GM04504 (cell line): ENCODE results near the gene TACR2.

ENCODE experiments used
- DNase-seq: peaks from one replicate; pipeline ENCODE4 v3.0.0-alpha.2; 2012; ENCODE audit warnings: low read depth

The TACR2 gene

DNA sequence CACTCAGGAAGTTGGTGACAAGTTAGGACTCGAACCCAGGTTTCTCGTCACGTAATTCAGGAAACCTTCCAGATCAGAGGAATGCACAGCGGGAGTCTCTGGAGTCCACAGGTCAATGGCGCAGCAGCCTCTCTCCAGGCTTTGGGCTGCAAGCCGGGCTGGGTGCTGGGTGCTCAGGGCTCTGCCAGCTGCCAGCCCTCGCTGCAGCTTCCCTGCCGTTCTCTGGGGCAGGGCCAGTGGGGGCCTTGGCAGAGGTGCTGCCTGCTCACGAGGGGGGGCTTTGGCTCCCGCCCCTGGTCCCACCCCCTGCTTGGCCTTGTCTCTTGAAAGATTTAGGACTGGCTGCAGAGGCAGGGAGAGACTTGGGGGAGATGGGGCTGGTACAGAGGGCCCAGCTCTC lies at the start of gene TACR2:
Gene TACR2 (minus strand): TSS at position 224 of the 400 bp plus-strand sequence. CDS start 595 bp downstream, outside the sequence.
- DNase-seq: no peak

DNA sequence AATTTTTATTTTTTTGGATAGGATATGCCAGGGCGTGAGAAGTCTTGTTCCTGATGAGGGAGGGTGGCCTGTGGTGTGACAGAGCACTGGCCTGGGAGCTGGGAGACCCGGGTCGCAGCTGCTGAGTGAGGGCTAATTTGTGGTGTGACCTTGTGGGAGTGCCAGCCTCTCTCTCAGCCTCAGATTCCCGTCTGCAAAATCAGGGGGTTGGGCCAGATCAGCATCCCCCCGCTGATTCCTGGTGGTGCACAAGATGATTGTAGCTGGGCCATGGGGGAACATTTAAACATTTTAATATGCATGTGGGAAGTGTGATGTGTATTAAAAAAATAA lies 49.4 kb upstream of the TACR2 start:
- DNase-seq: no peak

DNA sequence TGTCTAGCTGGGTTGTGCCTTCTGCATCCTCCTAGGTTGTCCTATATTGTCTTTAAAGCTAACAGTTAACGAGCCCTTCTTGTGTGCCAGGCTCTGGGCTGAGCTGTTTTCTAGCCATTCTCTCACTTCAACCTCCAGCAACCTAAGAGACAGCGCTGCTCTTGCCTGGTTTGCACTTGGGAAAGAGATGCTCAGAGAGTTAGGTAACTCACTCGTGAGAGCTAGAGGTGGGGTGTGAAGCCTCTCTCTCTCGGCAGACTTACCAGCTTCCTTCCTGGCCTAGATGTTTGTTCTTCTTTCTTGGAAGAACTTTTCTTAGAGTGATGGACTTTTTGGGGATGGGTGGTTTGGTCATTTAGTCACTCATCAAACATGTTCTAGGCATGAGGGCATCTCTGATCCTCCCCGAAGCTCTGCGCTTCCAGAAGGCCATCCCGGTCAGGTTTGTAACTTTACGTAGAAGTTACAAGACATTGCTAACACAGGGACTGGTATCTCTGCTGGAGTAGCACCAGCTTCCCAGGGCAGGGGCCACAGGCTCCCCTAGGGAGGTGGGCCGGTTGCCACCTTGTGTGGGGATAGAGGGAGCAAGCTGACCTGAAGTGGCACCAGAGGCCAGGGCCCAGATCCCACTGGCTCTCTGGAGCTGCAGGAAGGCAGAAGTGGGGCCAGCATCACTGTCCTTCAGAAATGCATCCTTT lies 48.9 kb upstream of the TACR2 start:
- DNase-seq: no peak

DNA sequence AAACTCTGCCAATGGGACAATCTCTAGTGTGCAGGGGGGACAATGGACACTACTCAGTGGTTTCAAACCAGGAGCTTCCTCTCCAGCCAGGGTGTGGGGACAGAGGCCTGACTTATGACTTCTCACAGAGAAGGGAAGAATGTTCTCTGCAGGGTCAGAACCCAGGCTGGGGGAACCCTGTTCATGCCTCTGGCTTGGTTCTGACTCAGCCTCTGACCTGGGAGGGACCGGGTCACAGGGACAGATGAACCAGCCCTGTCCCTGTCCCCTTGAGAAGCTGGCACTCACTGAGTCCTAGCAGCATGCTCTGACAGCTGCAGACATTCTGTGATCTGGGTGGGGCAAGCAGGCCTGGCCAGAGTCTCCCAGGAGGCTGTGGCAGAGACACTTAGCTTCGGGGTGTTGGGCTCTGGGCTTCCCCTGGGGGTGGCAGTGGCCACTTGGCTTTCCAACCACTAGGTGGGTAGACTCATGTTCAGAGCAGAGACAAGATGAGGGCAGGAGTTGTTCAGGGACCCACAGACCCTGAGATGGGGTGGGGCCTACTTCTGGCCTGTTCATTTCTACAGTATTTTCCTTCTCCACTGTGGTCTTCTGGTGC lies 48.2 kb upstream of the TACR2 start:
- no peak for DNase-seq

DNA sequence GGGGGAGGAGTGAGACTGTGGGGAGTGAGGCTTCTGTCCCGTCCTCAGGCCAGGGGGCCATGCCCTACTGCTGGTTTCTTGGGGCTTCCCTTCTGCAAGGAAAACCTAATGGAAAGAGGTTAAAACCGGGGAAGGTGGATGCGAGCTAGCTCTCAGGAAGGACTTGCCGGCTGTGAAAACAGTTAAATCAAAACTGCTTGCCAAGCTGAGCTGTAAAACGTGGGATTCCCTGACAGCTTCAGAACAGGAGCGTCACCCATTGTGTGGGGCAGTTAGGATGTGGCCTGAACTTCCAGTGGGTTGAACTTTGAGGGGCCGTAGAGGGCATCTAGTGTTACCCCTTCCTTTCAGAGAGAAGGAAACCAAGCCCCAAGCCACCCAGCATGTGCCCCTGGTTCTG lies 47.7 kb upstream of the TACR2 start:
- DNase-seq: no peak

DNA sequence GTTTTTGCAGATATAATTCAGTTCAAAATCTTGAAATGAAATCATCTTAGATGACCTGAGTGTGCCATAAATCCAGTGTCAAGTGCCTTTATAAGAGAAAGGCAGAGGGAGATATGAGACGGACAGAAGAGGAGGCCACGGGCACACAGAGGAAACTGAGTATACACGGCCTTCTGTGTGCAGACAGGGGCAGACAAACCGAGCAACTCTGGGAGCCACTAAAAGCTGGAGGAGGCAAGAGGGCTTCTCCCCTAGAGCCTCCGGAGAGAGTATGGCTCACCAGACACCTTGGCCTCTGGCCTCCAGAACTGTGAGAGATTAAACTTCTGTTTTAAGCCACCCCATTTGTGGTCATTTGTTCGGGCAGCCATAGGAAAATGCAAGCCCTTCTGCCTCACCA lies 47.2 kb upstream of the TACR2 start:
- DNase-seq: no peak

DNA sequence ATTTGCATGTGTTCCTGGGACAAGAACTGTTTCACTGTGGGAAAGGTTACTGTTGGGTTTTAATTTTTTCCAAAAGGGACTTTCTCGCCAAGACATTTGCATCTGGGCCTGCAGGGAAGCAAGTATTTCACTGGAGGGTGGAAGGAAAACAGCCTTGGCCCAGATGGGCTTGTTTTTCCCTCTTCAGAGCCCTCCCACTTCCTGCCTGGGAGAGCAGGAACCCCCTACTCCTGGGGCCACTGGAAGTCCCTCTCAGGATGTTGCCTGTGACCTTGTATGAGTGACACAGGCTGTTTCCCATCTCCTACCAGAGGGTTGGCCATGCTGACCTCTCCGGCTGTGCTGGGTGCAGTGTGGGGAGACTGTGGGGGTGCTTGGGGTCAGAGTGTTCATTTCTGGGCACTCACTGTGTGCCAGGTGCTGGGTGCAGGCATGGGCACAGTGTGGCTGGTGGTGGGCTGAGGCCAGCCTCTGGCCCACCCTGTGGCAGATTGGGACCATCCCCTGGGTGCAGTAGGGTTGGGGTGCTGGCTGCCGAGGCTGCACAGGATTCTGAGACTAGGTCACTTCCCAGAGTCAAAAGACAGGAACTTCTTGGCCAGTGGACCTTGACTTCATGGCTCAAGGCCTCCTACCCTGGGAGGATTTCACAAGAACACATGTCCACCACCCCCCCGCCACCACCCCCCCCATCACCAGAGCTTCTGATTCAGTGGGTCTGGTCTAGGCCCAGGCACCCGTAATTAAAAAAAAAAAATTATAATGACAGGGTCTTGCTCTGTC lies 44.7 kb upstream of the TACR2 start:
- no peak for DNase-seq

DNA sequence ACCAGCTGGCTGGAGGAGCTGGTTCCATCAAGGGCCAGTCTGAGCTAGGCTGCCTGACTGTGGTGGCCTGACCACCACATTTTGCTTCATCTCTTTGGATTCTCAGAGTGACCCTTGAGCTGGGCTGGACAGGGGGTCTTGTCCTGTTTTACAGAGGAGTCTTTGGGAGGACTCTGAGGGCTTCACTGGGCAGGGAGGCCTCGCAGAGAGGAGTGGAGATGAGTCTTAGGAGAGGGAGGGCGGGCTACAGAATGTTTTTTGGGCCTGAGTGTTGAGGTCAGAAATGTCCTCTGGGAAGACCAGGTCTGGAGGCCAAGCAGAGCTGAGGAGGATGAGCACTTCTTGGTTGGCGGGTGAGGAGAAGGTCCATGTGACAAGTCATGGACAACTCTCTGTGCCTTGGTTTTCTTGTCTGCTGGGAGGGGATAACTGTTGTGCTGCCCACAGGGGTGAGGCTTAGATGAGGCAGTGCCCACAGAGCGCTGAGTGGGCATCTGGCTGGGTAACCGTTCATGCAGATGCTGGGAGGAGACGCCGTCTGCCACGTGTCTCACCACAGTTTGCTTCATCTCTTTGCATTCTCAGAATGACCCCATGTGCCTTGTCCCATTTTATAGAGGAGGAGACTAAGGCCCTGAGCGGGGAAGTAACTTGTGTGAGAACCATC lies 44.0 kb upstream of the TACR2 start:
- DNase-seq: no peak

DNA sequence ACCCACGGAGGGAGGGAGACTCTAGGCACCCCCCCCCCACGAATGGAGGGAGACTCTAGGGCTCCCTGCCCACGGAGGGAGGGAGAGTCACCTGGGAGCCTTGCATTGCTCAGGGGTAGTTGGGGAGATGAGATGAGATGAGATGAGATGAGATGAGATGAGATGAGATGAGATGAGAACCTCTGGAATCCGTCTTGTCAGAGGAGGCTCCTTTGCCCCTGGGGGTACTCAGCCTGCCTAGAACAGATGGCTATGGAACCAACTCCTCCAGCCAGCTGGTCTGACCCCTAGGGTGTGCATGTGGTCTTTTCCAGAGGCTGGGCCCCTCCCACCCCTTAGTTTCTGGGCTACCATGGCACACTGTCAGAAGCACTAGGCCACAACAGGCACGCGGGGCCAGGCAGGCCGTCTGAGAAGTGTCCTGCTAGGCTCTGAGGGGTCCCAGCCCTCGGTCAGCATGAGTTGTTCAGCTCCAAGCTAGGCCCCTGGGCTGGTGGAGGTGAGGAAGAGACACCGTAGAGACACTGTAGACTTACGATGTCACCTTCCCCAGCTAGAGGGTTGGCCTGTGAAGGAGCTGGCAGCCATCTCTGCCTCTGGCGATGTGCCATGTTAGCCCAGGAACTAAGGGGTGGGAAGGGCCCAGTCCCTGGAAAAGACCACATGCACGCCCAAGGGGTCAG lies 43.3 kb upstream of the TACR2 start:
- DNase-seq: no peak

DNA sequence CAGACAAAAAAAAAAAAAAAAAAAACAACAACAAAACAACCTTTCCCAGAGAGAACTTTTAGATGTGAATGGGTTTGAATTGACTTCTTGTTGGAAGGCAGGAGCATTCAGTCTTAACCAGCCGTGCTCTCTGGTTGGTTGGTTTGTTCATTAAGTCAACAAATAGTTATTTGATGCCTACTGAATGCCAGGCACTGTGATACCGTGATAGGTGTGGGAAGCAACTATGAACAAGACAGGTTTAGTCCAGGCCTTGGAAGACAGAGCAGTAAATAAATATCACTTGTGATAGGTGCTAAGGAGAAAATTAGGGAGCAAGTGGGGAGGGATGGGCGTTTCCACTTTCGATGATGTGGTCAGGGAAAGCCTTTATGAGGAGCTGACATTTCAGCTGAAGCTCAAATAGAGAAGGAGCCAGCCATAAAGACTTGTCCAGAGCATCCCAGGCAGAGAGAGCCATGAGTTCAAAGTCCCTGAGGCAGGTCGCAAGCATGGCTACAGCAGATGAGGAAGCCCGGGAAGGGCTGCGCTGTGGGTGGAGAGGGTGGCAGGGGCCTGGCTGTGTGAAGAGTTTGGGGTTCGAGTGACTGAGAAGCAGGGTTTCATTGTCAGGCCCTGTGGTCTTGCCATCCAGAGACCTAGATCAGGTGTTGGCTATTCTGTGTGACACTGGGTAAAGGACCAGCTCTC lies 42.5 kb upstream of the TACR2 start:
- no peak for DNase-seq

DNA sequence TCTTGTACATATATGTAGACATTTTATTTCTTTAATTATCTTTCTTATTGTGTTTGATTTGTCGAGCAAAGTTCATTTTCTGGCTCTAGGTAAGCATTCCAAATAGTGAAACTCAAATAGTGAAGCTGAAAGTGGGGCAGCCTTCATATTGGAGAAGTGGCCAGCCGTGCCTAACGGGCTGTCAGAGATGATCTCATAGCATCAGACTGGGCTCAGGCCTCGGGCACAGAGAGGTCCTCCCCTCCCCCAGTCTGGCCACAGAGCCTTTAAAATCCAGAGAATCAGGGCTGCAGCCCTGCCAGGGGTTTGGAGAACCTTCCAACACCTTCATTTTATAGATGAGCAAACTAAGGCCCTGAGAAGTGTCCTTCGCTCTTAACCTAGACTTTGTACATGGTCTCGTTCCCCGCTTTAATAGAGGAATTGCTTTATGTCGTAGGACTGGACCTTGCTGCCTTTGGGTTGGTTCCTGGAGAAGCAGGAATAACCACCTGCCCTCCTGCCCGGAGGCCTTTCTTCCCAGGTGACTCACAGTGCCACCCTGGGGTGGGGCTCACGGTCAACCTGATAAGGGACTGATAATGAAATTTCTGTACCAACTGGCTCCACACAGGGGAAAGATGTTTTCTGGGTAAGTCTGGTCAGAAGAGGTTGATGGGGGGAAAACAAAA lies 41.8 kb upstream of the TACR2 start:
- DNase-seq: no peak

DNA sequence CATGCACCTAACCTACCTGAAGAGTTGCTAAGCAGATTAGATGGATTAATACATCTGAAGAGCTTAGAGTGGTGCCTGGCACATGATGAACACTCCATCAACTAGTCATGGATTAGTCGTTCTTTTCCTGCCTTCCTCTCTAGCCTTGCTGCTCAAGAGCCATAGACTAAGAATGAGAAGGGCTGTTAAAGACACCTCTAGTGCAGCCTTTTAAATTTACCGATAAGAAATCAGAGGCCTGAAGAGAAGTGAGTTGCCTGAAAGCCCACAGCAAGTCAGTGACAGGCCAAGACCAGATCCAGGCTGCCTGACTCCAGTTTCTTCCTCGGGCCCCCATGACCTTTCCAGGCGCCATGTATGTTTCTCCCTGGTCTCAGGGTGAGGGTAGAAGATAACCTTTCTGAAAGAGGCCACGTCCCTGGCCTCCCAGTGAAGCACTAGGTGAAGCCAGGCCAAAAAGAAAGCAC lies 41.1 kb upstream of the TACR2 start:
- DNase-seq: no peak

DNA sequence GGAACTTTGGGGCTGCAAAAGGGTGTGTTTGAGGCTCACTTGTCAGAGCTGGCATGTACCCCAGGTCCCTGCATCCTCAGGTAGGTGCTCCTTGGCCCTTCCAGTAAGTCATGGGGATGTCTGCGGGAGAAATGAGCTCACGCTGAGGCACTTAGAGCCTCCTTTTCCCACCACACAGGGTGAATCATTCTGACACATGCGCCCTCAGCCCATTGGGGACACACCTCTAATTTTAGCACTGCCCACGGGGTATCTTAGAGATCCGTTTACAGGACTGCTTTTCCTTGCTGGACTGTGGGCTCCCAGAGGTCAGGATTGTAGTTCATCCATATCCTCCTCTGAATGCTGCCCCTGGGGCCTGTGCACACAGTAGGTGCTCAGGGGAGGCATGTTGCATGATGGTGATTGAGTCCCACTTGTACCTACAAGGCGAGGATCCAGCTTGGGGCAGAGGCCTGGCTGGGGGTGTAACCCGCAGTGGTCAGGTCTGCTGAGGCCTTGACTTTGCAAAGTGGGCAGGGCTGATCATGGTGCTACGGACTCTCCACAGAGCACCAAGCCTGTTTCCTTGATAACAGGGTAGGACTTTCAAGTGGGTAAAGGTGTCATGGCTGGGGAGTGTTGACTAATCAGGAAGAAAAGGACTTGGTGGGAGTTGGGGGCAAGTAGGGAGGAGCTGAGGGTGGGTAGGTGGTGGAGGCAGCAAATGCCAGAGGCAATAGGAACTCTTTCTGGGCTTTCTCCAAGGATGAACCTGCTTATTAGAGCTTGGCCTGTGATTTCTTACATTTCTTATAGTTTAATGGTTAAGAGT lies 40.4 kb upstream of the TACR2 start:
- DNase-seq: no peak

DNA sequence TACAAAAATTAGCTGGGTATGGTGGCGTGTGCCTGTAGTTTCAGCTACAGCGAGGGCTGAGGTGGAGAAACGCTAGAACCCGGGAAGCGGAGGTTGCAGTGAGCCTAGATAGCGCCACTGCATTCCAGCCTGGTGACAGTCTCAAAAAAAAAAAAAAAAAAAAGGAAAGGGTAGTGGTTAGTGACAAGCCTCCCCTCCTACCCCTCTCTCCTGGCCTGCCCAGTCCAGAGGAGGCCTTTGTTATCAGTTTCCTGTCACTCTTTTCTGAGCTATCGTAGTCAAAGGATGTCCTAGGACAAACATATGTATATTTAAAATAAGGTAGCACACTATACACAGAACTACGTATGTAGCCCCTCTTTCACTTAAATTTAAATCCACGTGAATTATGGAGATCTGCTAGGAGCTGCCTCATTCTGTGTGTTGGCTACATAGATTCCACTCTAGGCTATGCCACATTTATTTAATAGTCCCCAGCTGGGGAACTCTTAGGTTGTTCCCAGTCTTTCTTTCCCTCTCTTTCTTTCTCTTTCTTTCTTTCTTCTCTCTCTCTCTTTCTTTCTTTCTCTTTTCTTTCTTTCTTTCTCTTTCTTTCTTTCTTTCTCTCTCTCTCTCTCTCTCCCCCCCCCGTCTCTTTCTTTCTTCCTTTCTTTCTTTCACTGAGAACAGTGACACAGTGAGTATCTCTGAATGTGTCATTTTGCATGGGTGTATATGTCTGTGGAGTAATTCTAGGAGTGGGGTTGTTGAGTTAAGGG lies 38.5 kb upstream of the TACR2 start:
- DNase-seq: no peak

DNA sequence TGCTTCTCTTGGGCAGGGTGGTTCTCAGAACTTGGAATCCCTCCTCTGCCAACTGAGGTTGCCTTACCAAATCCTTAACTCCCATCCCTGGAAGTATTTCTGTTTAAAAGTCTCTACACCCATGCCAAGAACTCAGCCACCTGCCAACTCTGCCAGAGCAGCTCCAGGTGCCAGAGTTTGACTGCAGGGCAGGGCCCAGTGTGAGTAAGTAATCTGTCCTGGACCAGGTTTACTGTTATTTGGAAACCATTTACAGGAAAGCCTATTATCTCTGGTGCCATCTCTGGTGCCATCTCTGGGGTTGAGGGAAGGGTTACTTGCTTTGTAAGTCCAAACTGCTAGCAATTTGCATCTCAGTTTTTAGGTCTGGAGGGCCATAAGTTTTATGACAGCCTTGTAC lies 37.1 kb upstream of the TACR2 start:
- DNase-seq: no peak

DNA sequence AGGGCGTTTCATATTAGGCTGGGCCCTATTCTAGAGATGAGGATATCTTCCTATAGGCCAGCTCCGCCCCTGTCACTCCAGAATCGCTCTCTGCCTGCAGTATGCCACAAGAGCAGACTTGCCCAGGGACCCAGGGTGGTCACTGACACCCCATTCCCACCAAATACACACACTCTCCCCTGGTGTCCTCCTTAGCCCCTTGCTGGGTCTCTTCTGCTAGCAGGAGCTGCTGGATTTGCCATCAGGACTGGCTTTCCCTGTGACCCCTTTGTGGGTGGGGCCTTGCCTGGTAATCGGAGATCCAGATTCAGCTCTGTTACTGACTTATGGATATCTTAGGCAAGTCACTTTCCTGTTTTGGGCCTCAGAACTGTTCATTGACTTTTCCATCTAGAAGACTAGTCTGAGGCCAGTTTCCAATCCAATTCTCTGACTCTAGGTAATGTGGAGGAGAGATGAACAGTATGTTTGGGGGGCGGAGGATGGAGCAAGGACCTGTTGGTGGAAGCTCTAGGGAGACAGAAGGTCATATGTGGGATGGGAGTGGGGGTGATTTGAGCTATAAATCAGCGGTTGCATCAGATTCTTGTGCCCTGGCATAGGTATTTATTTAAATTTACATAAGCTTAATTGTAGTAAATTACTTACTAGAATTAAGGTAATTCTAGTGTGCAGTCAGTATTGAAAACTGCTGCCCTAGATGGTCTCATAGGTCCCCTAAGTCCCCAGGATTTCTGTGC lies 36.1 kb upstream of the TACR2 start:
- no peak for DNase-seq

DNA sequence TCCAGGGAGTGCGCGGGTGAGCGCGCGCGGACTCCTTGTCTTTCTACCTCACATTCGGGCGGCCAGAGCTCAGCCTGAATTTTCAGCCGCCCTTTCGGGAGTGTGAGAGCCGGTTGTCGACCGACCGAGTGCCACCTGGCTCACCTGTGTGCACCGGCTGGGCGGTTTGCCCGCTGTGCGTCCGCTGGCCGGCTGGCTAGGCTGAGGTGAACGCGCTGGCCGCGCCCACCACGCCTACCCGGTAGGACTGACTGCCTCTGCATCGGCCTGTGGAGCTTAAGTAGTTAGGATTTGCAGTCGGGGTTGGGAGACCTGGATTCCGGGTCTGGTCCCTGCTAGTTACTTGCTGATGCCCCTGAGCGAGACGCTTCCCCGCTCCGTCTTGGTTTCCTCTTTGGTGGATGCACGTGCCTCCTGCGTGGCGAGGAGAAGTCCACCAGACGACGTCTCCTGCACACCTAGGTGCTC lies 35.1 kb upstream of the TACR2 start:
- no peak for DNase-seq

DNA sequence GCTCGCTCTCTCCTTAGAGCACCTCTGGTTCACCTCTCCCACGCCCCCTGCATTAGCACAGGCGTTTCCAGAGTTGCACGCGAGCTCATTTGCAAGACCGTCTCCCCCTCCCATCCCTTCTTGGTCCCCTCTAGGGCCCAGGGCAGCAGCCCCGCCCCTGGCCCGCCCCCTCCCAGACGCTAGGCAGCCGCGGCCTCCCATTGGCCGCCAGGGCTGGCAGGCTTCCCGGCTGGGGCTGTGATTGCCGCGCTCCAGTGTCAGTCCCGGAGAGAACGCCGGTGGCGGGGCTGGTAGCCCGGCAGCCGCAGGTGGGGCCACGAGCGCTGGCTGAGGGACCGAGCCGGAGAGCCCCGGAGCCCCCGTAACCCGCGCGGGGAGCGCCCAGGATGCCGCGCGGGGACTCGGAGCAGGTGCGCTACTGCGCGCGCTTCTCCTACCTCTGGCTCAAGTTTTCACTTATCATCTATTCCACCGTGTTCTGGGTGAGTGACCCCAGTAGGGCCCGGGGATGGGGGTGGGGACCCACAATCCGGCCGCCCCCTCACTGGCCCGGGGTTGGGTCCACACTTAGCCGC lies 34.6 kb upstream of the TACR2 start, which contains the start of gene TSPAN15:
Gene TSPAN15 (plus strand): TSS at position 257 of the 575 bp plus-strand sequence. CDS start 130 bp downstream, at position 387.
- peak; percentile 44 for DNase-seq
